GM04504 (cell line): ENCODE results near the gene GPR156.
"Not testable (repeated sequence)": the region's sequence is repeated elsewhere in the genome, so short reads cannot be mapped to it uniquely, and the experiment has no call there.

Experiments used
- DNase-seq: peaks from one replicate; pipeline ENCODE4 v3.0.0-alpha.2; 2012; ENCODE audit warnings: low read depth

Gene GPR156

GRCh38 chr3:120284747-120285507 is at the start of gene GPR156:
GPR156 (minus strand) TSS chr3:120285222; CDS start chr3:120244098, 41,124 bp downstream.
- peak; percentile 13 for DNase-seq

GRCh38 chr3:120332646-120333045 is 47.6 kb upstream of the GPR156 start:
- no peak for DNase-seq

- DNase-seq = no peak
Measured at GRCh38 chr3:120331076-120331475, 46.1 kb upstream of the GPR156 start.

- DNase-seq = no peak
Measured at GRCh38 chr3:120326784-120327183, 41.8 kb upstream of the GPR156 start.

- no peak for DNase-seq
Measured at GRCh38 chr3:120324190-120324589, 39.2 kb upstream of the GPR156 start.

GRCh38 chr3:120323761-120324160 is 38.7 kb upstream of the GPR156 start:
- DNase-seq = not testable (repeated sequence)

- no peak for DNase-seq
Measured at GRCh38 chr3:120311863-120312794, 27.1 kb upstream of the GPR156 start.

- no peak for DNase-seq
Measured at GRCh38 chr3:120306519-120307455, 21.8 kb upstream of the GPR156 start.

GRCh38 chr3:120304616-120305015 is 19.6 kb upstream of the GPR156 start:
- no peak for DNase-seq

- DNase-seq = no peak
Measured at GRCh38 chr3:120302361-120302760, 17.3 kb upstream of the GPR156 start.

GRCh38 chr3:120300971-120301370 is 15.9 kb upstream of the GPR156 start:
- no peak for DNase-seq

- DNase-seq = no peak
Measured at GRCh38 chr3:120299403-120299802, 14.4 kb upstream of the GPR156 start.

- no peak for DNase-seq
Measured at GRCh38 chr3:120298996-120299395, 14.0 kb upstream of the GPR156 start.

- DNase-seq = not testable (repeated sequence)
Measured at GRCh38 chr3:120291552-120291951, 6.5 kb upstream of the GPR156 start.

- no peak for DNase-seq
Measured at GRCh38 chr3:120289636-120290035, 4.6 kb upstream of the GPR156 start.

GRCh38 chr3:120286465-120286864 is 1.4 kb upstream of the GPR156 start:
- DNase-seq = no peak

GRCh38 chr3:120285508-120285841 is 453 bp upstream of the GPR156 start:
- no peak for DNase-seq

- no peak for DNase-seq
Measured at GRCh38 chr3:120281261-120281660, 3.8 kb downstream of the GPR156 start.

GRCh38 chr3:120280566-120280965 is 4.5 kb downstream of the GPR156 start:
- DNase-seq = no peak

GRCh38 chr3:120280026-120280425 is 5.0 kb downstream of the GPR156 start:
- DNase-seq = no peak

GRCh38 chr3:120276767-120277166 is 8.3 kb downstream of the GPR156 start:
- DNase-seq = no peak

- DNase-seq = no peak
Measured at GRCh38 chr3:120275618-120276017, 9.4 kb downstream of the GPR156 start.
